Left ventricle myocardium superior (tissue), 1 donor: Measurements from ENCODE around the gene MYOZ2. TPM values are rescaled to one million over a fixed set of nuclear protein-coding genes. Genes with fewer than 3 reads are reported as not detected.
"Not testable (repeated sequence)": the region's sequence is repeated elsewhere in the genome, so short reads cannot be mapped to it uniquely, and the experiment has no call there.

Source experiments
- ATAC-seq: fragments of 200-7000 bp; cut with Tn5 transposase; one replicate; pipeline ENCODE4 v1.9.1; 2020; ENCODE audit warnings: mild to moderate bottlenecking, moderate library complexity
- DNase-seq: peaks from one replicate; pipeline ENCODE4 v3.0.0-alpha.2; 2020
- intact Hi-C: fragments of 100-400 bp; cut with micrococcal nuclease; formaldehyde crosslinking; loops from one replicate; pipeline ENCODE4 v1.11.0; 2022
- total RNA-seq: library from RNA; stranded (reverse); fragmentation: NEBNext Ultra II Directional; extraction: Animal tissue kit (Norgen Biotek cat#: 25700); gene quantifications from one replicate; pipeline ENCODE4 v1.2.1, GENCODE V29; 2021
- donor health status: DM: no; HTN: yes; CAD: no; lungs with severe emphysema.

MYOZ2 gene
- total RNA-seq, 1 donor from 2014 or later, result 792 TPM

DNA sequence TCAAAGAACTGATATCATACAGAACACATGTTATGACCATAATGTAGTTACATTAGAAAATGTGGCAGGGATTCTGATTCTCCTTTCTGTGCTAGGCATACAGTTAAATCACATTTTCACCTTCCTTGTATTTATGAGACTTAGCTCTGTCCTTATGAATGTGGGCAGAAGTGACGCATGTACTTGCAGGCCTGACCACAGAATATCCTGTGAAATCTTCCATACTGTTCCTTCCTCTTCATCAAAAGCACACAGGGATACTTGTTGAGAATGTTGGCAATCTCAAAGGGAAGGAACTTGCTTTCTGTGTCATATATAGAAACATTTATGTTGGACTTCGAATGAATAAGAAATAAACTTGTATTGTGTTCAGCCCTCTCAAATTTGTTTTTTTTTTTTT is 17.2 kb upstream of the MYOZ2 start:
- no peak for DNase-seq
- intact Hi-C loops, result no loop called here
- ATAC-seq, result peak; percentile 28

DNA sequence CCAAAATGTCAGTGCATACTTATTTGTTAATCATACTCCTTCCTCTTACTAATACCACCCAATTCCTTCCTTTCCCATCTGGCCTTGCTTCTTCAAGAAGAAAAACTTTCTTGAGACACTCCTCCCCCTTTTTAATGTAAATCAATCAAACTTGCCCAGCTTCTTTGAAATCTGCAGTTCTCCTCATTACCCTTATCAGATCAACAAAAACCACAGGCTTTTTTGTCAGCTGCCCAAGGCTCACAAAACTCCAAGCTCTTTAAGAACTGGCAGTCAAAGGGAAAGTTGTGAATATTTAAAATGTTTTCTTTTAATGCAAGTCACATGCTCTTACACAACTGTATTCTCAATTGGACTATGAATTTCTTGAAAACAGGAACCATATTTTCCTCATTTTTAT is 11.3 kb upstream of the MYOZ2 start:
- intact Hi-C loops, result no loop called here
- no peak for DNase-seq
- no peak for ATAC-seq

GRCh38 chr4:119125931-119126330 is 9.7 kb upstream of the MYOZ2 start:
- intact Hi-C loops, result no loop called here
- DNase-seq (no peak), ATAC-seq (no peak)

- DNase-seq (no peak), ATAC-seq (peak; percentile 79)
- intact Hi-C loops, result no loop called here
Measured at GRCh38 chr4:119128148-119128547, 7.5 kb upstream of the MYOZ2 start.

- intact Hi-C loops, result no loop called here
- no peak for DNase-seq
- peak; percentile 47 for ATAC-seq
Measured at GRCh38 chr4:119130365-119131065, 5.1 kb upstream of the MYOZ2 start.

- intact Hi-C loops, result no loop called here
- ATAC-seq, result no peak
- DNase-seq, result no peak
Measured at GRCh38 chr4:119131164-119131563, 4.5 kb upstream of the MYOZ2 start.

DNA sequence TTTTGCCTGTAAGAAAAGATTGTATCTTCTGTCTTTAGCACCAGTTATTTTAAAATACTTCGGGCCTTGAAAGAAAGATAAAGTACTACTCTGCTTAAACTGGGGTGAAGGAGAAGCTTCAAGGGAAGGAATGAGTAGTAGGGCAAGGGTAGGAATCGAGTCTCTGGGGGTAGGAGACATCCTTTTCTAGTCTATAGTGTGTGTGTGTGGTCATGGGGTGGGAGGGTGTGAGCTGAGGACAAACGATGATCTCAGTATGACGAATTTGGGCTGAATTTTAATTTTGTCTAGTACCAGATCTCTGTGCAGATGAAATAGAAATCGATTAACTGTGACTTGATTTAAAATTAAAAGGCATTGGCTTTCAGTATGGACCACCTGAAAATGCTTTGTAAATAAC is 3.3 kb upstream of the MYOZ2 start:
- DNase-seq, result no peak
- no peak for ATAC-seq
- intact Hi-C loops, result no loop called here

- ATAC-seq (peak; percentile 59), DNase-seq (no peak)
- intact Hi-C loops, result no loop called here
Measured at GRCh38 chr4:119136546-119136945, 914 bp downstream of the MYOZ2 start.

- intact Hi-C loops, result no loop called here
- ATAC-seq (peak; percentile 68), DNase-seq (no peak)
Measured at GRCh38 chr4:119138046-119138445, 2.4 kb downstream of the MYOZ2 start.

DNA sequence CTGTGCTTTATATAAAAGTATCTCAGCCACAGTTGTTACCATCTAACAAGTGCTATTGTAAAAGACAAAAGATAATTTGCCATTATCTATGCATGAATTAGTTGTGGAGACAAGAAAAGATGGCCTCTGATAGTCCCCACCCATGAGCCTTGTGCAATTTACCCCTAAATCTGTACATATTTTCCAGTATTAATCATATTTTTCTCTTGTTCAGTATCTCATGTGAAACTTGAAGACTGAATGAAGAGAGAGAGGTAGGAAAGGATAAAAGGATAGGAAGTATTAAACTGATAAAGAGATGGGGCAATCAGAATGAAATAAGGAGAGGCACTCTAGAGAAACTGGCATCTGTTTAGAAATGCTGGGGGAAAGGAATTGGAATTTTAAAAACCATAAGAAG is 3.7 kb downstream of the MYOZ2 start:
- no peak for DNase-seq
- intact Hi-C loops, result no loop called here
- no peak for ATAC-seq

GRCh38 chr4:119139822-119140252 is 4.2 kb downstream of the MYOZ2 start:
- no peak for ATAC-seq
- intact Hi-C loops, result loop anchor here (10.0 kb wide), 1 partner anchor 95 kb away; no protein-coding TSS in a partner anchor
- no peak for DNase-seq

GRCh38 chr4:119141283-119141682 is 5.7 kb downstream of the MYOZ2 start:
- not testable (repeated sequence) for ATAC-seq, DNase-seq
- intact Hi-C loops, result loop anchor here (10.0 kb wide), 1 partner anchor 96 kb away; no protein-coding TSS in a partner anchor

- no peak for DNase-seq
- intact Hi-C loops, result loop anchor here (10.0 kb wide), 1 partner anchor 98 kb away; no protein-coding TSS in a partner anchor
- ATAC-seq, result no peak
Measured at GRCh38 chr4:119142833-119143232, 7.2 kb downstream of the MYOZ2 start.

DNA sequence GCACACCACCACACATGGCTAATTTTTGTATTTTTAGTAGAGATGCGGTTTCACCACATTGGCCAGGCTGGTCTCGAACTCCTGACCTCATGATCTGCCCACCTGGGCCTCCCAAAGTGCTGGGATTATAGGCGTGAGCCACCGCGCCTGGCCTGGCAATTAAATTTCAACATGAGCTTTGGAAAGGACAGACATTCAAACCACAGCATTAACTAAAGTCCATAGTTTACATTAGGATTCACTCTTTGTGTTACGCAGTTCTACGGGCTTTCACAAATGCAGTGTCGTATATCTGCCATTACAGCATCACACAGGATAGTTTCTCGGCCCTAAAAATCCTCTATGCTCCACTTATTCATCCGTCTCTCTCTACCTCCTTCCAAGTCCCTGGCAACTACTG is 7.7 kb downstream of the MYOZ2 start:
- DNase-seq, ATAC-seq: not testable (repeated sequence)
- intact Hi-C loops, result loop anchor here (10.0 kb wide), 1 partner anchor 99 kb away; no protein-coding TSS in a partner anchor

DNA sequence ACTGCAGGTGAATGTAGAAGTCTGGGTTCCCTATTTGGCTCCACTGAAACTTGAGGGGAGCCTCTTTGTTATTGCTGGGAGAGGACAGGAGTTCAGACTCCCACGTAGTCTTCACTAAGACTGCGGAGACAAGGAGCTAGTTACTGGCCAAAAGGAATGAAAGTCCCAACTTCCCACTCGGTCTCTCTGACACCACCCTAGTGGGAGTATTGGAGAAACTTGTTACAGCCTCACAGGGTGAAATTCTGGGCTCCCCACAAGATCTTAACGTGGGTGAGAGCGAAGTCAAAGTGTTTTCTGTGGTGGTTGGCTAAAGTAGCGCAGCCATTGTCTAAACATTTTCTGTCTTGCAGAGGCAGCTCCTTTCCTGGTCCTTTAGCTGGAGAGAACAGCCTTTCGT is 13.5 kb downstream of the MYOZ2 start:
- ATAC-seq (peak; percentile 6), DNase-seq (no peak)
- intact Hi-C loops, result loop anchor here (10.0 kb wide), 1 partner anchor 104 kb away; no protein-coding TSS in a partner anchor

DNA sequence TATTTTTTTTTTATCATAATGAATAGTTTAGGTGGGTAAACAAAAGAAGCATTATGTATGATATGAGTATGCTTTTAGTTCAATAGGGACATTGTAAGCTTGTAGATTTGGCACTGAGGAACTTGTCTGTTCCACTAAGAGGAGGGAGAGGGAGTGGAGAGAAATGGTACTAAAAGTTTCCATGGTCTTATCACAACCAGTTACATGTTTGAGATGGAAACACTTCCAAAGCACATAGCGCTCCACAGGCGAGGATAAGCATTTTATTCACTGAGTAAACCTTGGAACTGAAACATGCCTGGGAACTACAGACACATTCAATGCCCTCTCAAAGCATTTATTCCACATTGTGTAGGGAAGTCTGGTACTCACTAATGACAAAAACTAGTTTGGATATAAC is 15.5 kb downstream of the MYOZ2 start:
- intact Hi-C loops, result no loop called here
- ATAC-seq, result peak; percentile 92
- no peak for DNase-seq

DNA sequence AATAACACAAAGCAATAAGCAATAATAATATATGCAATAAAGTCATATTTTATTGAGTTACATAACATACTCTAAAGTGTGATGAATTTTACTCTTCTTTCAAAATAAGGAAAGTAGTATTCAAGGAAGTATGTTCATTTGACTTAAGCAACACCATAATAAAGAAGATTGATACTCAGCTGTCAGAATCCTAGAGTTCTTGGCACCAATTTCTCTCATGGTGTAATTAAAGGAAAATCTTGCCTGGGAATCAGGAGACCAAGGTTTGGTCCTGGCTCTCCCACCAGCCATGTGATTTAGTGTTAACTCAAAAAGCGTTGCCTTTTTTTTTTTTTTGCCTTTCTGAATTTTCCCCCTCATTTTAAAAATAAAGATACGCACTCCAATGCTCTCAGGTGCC is 17.1 kb downstream of the MYOZ2 start:
- DNase-seq (no peak), ATAC-seq (no peak)

DNA sequence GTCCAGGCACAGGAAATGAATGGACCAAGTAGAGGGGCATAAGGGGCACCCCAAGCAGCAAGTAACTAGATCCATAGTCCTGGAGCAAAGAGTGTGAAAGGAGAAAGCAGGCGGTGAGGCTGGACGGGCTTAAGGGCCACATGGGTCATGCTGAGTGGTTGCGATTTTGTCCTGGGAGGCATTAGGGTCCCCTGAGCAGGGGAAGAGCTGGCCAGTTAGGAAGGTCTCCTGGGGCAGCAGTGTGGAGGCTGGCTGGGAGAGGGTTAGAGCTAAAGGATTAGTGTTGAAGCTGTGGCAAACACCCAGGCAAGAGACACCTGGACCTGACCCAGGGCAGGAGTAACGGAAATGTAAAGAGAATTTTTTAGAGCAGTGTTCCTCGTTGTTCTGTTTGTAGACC is 26.5 kb downstream of the MYOZ2 start:
- intact Hi-C loops, result no loop called here
- ATAC-seq, result peak; percentile 31
- no peak for DNase-seq

More for the DNA sequence above, 17.1 kb downstream of the MYOZ2 start:
- intact Hi-C loops, result no loop called here

DNA sequence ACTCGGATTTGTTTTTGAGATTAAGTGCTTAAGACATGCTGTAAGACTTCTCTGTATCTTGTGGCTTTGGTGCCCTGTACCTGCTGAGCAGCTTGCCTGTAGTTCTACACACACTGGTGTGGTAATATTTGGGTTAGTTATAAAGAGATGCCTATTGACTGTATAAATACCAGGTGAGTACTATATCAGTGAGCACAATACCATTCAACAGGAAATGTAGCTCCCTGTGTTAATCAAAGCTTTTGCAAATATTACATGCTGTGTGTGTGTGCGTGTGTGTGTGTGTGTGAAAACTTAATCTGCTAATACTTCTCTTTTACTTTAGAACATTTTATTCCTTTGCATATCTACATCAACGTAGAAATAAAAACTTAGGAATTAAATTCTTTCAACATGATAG is 30.1 kb downstream of the MYOZ2 start:
- ATAC-seq, result no peak
- intact Hi-C loops, result no loop called here

GRCh38 chr4:119170195-119170594 is 34.6 kb downstream of the MYOZ2 start:
- ATAC-seq (no peak), DNase-seq (no peak)
- intact Hi-C loops, result no loop called here

More for the DNA sequence above, 30.1 kb downstream of the MYOZ2 start:
- DNase-seq, result no peak

DNA sequence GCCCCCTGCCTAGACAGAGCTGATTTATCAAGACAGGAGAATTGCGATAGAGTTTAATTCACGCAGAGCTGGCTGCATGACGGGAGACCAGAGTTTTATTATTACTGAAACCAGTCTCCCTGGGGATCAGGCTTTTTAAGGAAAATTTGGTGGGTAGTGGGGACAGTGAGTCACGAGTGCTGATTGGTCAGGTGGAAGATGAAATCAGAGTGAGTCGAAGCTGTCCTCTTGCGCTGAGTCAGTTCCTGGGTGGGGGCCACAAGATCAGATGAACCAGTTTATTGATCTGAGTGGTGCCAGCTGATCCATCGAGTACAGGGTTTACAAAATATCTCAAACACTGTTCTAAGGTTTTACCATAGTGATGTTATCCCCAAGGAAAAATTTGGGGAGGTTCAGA is 36.6 kb downstream of the MYOZ2 start:
- intact Hi-C loops, result no loop called here
- ATAC-seq (no peak), DNase-seq (no peak)
